NCI-H128 (cell line): ENCODE measurements around the gene SGPP2.
"Not testable (repeated sequence)": the region's sequence is repeated elsewhere in the genome, so short reads cannot be mapped to it uniquely, and the experiment has no call there.

Source experiments
- DNase-seq: peaks from one replicate; lab custom pipeline; 2025; ENCODE audit not compliant: unreplicated experiment; lab: John Stamatoyannopoulos, UW

The SGPP2 gene

GRCh38 chr2:222424729-222425671 is 657 bp downstream of the SGPP2 start:
- DNase-seq: no peak

- no peak for DNase-seq
These were observed 3.4 kb downstream of the SGPP2 start for GRCh38 chr2:222427646-222428301.

- no peak for DNase-seq
These were observed 5.7 kb downstream of the SGPP2 start for GRCh38 chr2:222430071-222430470.

GRCh38 chr2:222430681-222431080 is 6.3 kb downstream of the SGPP2 start:
- DNase-seq: no peak

GRCh38 chr2:222431869-222432268 is 7.5 kb downstream of the SGPP2 start:
- no peak for DNase-seq

- no peak for DNase-seq
These were observed 9.2 kb downstream of the SGPP2 start for GRCh38 chr2:222433332-222434173.

GRCh38 chr2:222434204-222434603 is 9.9 kb downstream of the SGPP2 start:
- no peak for DNase-seq

- DNase-seq: not testable (repeated sequence)
These were observed 11.2 kb downstream of the SGPP2 start for GRCh38 chr2:222435400-222436039.

GRCh38 chr2:222436040-222436413 is 11.7 kb downstream of the SGPP2 start:
- no peak for DNase-seq

GRCh38 chr2:222439692-222440091 is 15.3 kb downstream of the SGPP2 start:
- no peak for DNase-seq

GRCh38 chr2:222440673-222441422 is 16.5 kb downstream of the SGPP2 start:
- no peak for DNase-seq

GRCh38 chr2:222442665-222443064 is 18.3 kb downstream of the SGPP2 start:
- DNase-seq: peak; percentile 46

GRCh38 chr2:222445227-222445626 is 20.9 kb downstream of the SGPP2 start:
- DNase-seq: no peak

GRCh38 chr2:222447131-222447530 is 22.8 kb downstream of the SGPP2 start:
- no peak for DNase-seq

- DNase-seq: no peak
These were observed 24.4 kb downstream of the SGPP2 start for GRCh38 chr2:222448748-222449181.

- DNase-seq: no peak
These were observed 25.7 kb downstream of the SGPP2 start for GRCh38 chr2:222450021-222450420.

- DNase-seq: no peak
These were observed 26.9 kb downstream of the SGPP2 start for GRCh38 chr2:222451224-222451674.

GRCh38 chr2:222452422-222452950 is 28.1 kb downstream of the SGPP2 start:
- no peak for DNase-seq

GRCh38 chr2:222456479-222457077 is 32.2 kb downstream of the SGPP2 start:
- DNase-seq: no peak
